Activated CD4-positive, alpha-beta memory T cell treated with anti-CD3 and anti-CD28 coated beads, Interleukin-2, amount 10 ng/mL, durations not matched to agents 7 days and 5 days (primary cell): ENCODE results near the gene IL36G. TPM values are rescaled to one million over a fixed set of nuclear protein-coding genes. Genes with fewer than 3 reads are reported as not detected.

Experiments used
- total RNA-seq, 2 experiments: library from RNA; stranded (reverse); gene quantifications; one replicate each; pipeline ENCODE4 v1.2.3, GENCODE V29; 2021

Gene IL36G
- total RNA-seq, 2 experiments from 2014 or later: not detected

Other genes with a start within 250 kb of the IL36G start
- gene CKAP2L, start 213.4 kb upstream of the IL36G start, total RNA-seq: 10 to 100 TPM; 63.3 to 66.3 TPM
- gene IL1A, start 193.5 kb upstream of the IL36G start, total RNA-seq: 1 to 10 TPM; 4.8 to 5.4 TPM
- gene IL1B, start 141.2 kb upstream of the IL36G start, total RNA-seq: under 1 TPM in 1 of 2 experiments, not detected in 1; 0.48 TPM
- under 1 TPM; 0.33 to 0.48 TPM for gene IL37, start 66.8 kb upstream of the IL36G start, total RNA-seq
- gene IL36A, start 27.5 kb downstream of the IL36G start, total RNA-seq: not detected
- gene IL36B, start 74.9 kb downstream of the IL36G start, total RNA-seq: not detected
- gene IL36RN, start 81.2 kb downstream of the IL36G start, total RNA-seq: not detected
- not detected for gene IL1F10, start 90.0 kb downstream of the IL36G start, total RNA-seq
- 1 to 10 TPM; 2.6 to 3.3 TPM for gene IL1RN, start 149.6 kb downstream of the IL36G start, total RNA-seq
- 100 to 1,000 TPM; 261 to 272 TPM for gene PSD4, start 196.0 kb downstream of the IL36G start, total RNA-seq